ENCODE measurements around the gene PARN.

The PARN gene, protein sequence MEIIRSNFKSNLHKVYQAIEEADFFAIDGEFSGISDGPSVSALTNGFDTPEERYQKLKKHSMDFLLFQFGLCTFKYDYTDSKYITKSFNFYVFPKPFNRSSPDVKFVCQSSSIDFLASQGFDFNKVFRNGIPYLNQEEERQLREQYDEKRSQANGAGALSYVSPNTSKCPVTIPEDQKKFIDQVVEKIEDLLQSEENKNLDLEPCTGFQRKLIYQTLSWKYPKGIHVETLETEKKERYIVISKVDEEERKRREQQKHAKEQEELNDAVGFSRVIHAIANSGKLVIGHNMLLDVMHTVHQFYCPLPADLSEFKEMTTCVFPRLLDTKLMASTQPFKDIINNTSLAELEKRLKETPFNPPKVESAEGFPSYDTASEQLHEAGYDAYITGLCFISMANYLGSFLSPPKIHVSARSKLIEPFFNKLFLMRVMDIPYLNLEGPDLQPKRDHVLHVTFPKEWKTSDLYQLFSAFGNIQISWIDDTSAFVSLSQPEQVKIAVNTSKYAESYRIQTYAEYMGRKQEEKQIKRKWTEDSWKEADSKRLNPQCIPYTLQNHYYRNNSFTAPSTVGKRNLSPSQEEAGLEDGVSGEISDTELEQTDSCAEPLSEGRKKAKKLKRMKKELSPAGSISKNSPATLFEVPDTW

DNA sequence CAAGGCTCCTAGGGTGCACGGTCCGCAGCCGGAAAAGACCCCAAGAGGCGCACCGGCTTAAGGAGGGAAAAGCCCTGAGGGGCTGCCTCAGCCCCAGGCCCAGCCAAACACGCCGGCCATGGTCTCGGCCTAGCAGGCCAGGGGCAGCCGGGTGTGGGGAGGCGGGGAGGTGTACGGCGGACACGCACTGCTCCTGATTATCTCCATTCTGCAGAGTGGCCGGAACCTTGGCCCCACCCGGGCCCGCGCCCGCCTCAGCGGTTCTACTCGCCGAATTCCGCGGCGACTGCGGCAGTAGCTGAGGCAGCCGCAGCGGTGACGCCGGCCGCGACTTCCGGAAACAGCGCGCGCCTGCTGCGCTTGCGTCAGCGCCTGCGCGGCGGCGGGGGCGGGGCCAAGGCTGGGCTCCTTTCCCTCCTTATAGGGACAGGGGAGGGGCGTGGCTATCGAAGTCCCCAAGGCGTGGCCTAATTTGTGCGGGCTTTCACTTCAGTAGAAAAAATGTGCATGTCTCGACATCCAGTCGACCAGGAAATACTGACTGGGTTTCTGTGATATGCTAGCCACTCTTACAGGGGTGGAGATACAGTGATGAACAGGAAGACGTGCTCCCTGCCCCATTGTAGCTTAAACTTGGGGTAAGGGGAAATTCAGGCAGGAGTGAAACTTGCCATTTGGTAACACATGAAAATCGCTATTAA lies at the start of gene PARN:
Gene PARN (minus strand): TSS at position 342 of the 701 bp plus-strand sequence. CDS start 135 bp downstream, at position 207.
- no peaks in the 10 kb centered on the region for H3K27me3 ChIP-seq (ENCODE audit: insufficient read depth, low read depth, severe bottlenecking)
- DNase-seq: peak; percentile 97
- H3K27ac ChIP-seq: peak within 1 kb of the TSS; percentile 91
- H3K4me3 ChIP-seq (ENCODE audit: low read depth, low read length): peak within 1 kb of the TSS; percentile 58
- H3K36me3 ChIP-seq: peaks cover 38% of the 10 kb centered on the region
- TF ChIP-seq, protein P1, sequence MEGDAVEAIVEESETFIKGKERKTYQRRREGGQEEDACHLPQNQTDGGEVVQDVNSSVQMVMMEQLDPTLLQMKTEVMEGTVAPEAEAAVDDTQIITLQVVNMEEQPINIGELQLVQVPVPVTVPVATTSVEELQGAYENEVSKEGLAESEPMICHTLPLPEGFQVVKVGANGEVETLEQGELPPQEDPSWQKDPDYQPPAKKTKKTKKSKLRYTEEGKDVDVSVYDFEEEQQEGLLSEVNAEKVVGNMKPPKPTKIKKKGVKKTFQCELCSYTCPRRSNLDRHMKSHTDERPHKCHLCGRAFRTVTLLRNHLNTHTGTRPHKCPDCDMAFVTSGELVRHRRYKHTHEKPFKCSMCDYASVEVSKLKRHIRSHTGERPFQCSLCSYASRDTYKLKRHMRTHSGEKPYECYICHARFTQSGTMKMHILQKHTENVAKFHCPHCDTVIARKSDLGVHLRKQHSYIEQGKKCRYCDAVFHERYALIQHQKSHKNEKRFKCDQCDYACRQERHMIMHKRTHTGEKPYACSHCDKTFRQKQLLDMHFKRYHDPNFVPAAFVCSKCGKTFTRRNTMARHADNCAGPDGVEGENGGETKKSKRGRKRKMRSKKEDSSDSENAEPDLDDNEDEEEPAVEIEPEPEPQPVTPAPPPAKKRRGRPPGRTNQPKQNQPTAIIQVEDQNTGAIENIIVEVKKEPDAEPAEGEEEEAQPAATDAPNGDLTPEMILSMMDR (IDR thresholded peaks at IDR 0.05; ENCODE audit: low read depth, low read length): no peak
- no peaks in the 10 kb centered on the region for H3K9me3 ChIP-seq (ENCODE audit: severe bottlenecking)

DNA sequence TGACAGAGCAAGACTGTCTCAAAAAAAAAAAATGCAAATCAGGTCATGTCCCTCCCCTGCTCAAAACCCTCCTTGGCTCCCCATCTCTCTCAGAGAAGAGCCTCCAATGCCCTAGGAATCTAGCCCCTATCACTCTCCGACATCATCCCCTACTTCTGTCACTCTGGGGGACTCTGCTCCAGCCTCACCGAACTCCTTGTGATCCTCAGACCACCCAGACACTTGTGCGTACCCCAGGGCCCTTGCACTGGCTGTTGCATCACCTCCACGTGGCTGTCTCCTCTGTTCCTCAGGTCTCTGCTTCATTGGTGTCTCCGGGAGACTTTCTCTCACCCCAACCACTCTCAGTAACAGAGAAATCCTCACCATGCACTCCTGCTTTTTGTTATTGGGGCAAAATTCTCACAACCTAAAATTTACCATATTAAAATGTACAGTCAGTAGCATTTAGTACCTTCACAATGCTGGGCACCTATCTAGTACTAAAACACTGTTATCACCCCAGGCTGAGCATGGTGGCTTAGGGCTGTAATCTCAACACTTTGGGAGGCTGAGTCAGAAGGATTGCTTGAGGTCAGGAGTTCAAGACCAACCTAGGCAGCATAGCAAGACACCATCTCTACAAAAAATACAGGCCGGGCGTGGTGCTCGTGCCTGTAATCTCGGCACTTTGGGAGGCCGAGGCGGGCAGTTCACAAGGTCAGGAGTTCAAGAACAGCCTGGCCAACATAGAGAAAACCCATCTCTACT lies 48.9 kb upstream of the PARN start:
- Histone ChIP-seq H3K27me3 (ENCODE audit: insufficient read depth, low read depth, severe bottlenecking) (no peaks in the 10 kb centered on the region), H3K36me3 (no peaks in the 10 kb centered on the region), H3K9me3 (ENCODE audit: severe bottlenecking) (no peaks in the 10 kb centered on the region), H3K4me3 (ENCODE audit: low read depth, low read length) (no peak overlapping the region), H3K27ac (no peak overlapping the region)
- TF ChIP-seq, protein P1 (IDR thresholded peaks at IDR 0.05; ENCODE audit: low read depth, low read length): no peak
- DNase-seq: no peak

DNA sequence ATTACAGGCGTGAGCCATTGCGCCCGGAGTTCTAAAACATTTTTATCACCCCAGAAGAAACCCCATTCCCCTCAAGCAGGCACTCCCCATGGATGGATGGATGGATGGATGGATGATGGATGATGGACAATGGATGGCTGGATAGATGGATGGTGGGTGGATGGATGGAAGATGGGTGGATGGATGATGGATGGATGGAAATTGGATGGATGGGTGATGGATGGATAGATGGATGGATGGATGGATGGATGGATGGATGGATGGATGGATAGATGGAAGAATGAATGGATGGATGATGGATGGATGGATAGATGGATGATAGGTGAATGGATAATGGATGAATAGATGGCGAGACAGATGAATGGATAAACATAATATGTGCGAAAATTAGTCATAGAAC lies 47.6 kb upstream of the PARN start:
- H3K27ac ChIP-seq: no peak overlapping the region
- TF ChIP-seq, protein P1 (IDR thresholded peaks at IDR 0.05; ENCODE audit: low read depth, low read length): no peak
- DNase-seq: no peak

DNA sequence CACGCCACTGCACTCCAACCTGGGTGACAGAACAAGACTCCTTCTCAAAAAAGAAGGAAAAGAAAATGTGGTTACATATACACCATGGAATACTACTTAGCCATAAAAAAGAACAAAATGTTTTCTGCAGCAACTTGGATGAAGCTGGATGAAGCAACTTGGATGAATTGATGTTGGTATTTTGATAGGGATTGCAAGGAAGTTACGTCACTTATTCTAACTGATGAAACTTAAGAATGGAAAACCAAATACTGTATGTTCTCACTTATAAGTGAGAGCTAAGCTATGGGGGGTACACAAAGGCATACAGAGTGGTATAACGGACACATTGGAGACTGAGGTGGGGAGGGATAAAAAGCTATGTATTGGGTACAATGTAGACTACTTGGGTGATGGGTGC lies 46.6 kb upstream of the PARN start:
- Histone ChIP-seq H3K27ac (no peak overlapping the region), H3K9me3 (ENCODE audit: severe bottlenecking) (no peaks in the 10 kb centered on the region), H3K27me3 (ENCODE audit: insufficient read depth, low read depth, severe bottlenecking) (no peaks in the 10 kb centered on the region), H3K36me3 (no peaks in the 10 kb centered on the region), H3K4me3 (ENCODE audit: low read depth, low read length) (no peak overlapping the region)
- TF ChIP-seq, protein P1 (IDR thresholded peaks at IDR 0.05; ENCODE audit: low read depth, low read length): no peak
- DNase-seq: no peak

More for the DNA sequence above, 47.6 kb upstream of the PARN start:
- H3K4me3 ChIP-seq (ENCODE audit: low read depth, low read length): no peak overlapping the region
- no peaks in the 10 kb centered on the region for H3K36me3 ChIP-seq
- no peaks in the 10 kb centered on the region for H3K27me3 ChIP-seq (ENCODE audit: insufficient read depth, low read depth, severe bottlenecking)
- H3K9me3 ChIP-seq (ENCODE audit: severe bottlenecking): no peaks in the 10 kb centered on the region

DNA sequence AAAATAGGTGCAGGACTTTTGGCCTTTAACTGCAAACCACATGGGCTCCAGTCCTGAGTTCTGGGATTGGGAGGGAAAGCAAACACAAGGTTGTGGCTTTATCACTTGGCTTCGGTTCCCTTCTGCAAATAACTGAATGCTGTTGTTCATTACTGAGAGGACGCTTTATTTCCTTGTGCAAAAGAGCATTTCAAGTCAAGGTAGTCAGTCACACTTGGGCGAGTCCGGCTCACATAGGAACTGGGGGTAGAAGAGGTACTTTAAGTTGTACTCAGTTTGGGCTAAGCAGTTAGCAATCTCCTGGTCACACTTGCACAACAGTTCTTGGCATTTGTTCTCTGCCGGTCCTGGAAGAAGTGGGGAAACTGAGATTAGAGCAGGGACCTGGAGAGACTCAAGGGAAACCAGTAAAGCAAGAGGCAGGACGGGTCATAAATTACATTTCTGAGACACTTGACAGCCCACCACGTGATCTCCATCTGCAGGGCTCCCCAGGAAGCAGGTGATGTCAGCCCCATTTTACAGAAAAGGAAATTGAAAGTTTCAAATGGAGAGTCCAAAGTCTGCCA lies 42.4 kb upstream of the PARN start:
- Histone ChIP-seq H3K9me3 (ENCODE audit: severe bottlenecking) (no peaks in the 10 kb centered on the region), H3K4me3 (ENCODE audit: low read depth, low read length) (no peak overlapping the region), H3K27ac (no peak overlapping the region), H3K36me3 (peaks cover 13% of the 10 kb centered on the region), H3K27me3 (ENCODE audit: insufficient read depth, low read depth, severe bottlenecking) (no peaks in the 10 kb centered on the region)
- no peak for DNase-seq
- TF ChIP-seq, protein P1 (IDR thresholded peaks at IDR 0.05; ENCODE audit: low read depth, low read length): no peak
